Adrenal gland (tissue), 5 donors: ENCODE measurements around the gene RNF112.

ENCODE experiments used
- POLR2A ChIP-seq, 2 donors: fragments of 450-650 bp; IDR thresholded peaks; one replicate each; pipeline ENCODE4 v1.6.1; 2017; ENCODE audit warnings: antibody characterized with exemption in 2 of 2, mild to moderate bottlenecking in 2 of 2, moderate library complexity in 1 of 2
- TF ChIP-seq, protein P1 (sequence below), 6 experiments: fragments of 450-650 bp in 4 of 6; fragments of 200-600 bp in 2 of 6; sonication (generic) in 1 of 6; IDR thresholded peaks; 1 replicate in 5 of 6; 2 replicates in 1 of 6; pipeline versions ENCODE4 v1.5.1 to v1.8.0; 2016 to 2021; ENCODE audit warnings: antibody characterized with exemption in 6 of 6, mild to moderate bottlenecking in 2 of 6, moderate library complexity in 1 of 6
- donor health status: DM: no; HTN: no; CAD: no.

DNA sequence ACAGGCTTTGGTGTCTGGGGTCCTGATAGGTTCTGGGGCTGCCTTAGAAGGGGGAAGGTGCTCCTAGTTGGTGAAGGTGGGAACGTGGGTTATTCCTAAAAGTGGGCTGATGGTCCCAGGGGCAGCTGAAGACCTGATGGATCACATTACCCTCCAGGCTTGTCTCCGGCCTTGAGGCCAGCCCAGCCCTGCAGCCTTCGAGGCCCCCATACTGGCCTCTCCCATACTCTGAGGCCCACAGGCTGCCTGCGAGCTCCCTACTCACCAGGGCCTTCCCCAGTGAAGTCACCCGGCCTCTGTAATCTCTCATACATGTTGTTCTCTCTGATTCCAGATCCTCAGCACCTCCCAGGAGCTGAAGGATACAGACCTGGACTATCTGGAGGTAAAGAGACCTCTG is 2.7 kb downstream of the RNF112 start:
- no peak for TF ChIP-seq POLR2A (IDR thresholded peaks at IDR 0.05)
- TF ChIP-seq, protein P1, sequence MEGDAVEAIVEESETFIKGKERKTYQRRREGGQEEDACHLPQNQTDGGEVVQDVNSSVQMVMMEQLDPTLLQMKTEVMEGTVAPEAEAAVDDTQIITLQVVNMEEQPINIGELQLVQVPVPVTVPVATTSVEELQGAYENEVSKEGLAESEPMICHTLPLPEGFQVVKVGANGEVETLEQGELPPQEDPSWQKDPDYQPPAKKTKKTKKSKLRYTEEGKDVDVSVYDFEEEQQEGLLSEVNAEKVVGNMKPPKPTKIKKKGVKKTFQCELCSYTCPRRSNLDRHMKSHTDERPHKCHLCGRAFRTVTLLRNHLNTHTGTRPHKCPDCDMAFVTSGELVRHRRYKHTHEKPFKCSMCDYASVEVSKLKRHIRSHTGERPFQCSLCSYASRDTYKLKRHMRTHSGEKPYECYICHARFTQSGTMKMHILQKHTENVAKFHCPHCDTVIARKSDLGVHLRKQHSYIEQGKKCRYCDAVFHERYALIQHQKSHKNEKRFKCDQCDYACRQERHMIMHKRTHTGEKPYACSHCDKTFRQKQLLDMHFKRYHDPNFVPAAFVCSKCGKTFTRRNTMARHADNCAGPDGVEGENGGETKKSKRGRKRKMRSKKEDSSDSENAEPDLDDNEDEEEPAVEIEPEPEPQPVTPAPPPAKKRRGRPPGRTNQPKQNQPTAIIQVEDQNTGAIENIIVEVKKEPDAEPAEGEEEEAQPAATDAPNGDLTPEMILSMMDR (IDR thresholded peaks at IDR 0.05) = no peak
